ENCODE results near the gene RASGRP3.

RASGRP3 gene

DNA sequence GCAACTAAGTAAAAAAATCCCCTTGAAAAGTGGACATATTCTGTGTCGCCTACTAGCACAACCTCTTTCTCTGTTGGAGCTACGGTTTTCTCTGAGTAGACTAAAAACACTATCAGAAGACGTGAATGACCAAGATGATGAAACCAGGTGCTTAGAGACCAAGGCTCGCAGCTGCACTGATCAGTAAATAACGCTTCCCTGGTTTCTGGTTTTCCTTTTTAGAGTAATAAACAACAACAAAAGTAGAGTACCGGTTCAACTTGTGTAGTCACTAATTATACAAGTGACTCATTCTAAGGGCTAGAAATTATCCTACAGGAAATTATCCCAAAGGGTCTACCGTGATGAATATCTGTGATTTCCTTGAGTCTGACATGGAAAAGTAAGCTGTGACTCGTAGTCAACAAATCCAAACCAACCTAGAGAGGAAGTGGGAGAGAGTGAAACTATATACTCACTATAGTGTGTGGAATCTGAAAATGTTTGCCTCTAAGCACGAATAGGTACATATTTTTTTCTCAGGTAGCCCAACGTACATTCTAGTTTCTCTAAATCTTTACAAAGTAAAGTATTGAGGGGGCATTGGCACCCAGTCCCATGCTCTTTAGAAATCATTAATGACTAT is 17.8 kb downstream of the RASGRP3 start:
- FAIRE-seq, result no peak

DNA sequence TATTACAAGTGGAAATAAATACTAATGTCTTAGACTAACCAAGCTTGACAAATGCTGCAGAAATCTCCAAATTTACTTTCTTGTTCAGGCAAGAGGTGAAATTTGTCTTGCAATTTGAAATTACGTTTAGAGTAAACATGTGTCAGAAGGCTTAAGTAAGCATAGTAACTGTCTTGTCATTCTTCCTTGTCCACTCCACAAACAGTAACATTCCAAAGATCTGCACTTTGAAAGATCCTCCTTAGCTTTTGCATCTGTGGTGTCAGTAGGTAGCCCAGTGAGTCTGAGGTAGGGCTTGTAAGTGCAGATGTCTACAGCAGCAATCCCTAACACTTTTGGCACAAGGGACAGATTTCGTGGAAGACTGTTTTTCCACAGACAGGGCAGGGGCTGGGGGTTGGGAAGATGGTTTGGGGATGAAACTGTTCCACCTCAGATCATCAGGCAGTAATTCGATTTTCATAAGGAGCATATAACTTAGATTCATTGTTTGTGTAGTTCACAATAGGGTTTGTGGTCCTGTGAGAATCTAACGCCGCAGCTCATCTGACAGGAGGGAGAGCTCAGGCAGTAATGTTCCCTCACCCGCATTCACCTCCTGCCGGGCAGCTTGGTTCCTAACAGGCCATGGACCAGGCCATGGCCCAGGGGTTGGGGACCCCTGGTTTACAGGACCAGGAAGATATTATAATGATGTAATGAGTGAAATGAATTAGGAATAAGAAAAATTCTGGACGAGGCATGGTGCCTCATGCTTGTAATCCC is 18.6 kb downstream of the RASGRP3 start:
- FAIRE-seq, result no peak

DNA sequence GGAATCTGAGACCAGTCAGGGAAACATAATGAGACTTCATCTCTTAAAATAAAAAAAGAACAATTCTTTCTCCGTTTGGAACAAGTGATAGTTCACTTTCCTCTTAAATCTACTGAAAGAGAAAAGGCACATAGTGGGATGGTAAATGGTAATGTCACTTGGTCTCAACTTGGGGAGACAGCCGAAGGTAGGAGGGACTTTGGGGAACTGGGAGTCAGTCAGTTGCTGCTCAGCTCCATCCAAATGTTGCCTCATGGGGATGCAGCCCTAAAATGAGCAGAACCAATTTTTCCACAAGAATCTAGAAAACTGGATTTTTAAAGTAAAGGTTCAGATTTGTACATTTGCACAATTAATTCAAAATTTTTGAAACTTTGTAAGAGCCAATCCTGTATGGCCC is 19.2 kb downstream of the RASGRP3 start:
- no peak for FAIRE-seq

DNA sequence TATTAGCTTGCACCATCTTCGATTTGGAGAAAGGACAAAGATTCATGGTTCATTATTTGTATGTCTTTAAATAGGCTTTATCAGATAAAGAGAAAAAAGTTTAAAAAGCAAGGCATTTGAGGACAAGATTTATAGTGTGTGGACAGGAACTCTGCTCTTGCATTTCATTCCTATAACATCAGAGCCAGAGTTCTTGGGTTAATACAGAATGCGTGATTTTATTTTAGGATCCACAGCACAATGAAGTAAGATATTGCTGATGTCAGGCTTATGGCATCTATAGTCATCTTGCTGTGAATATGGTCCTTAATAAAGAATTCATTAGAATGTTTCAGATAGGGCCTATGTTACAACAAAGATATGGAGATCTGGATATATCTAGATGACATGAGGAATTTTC is 19.7 kb downstream of the RASGRP3 start:
- FAIRE-seq, result no peak

DNA sequence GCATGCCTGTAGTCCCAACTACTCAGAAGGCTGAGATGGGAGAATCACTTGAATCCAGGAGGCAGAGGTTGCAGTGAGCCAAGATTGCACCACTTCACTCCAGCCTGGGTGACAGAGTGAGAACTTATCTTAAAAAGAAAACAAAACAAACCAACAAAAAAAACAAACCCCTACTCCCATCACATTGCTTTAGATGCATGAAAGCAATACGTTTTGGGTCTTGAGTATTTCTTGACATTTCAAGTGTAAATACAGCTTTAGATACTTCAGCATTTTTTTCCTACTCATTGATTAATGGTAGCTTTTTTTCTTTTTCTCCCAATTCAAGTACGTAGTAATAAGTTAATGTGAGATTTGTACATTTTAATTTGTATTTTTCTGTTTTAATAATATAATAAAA is 20.3 kb downstream of the RASGRP3 start:
- FAIRE-seq, result no peak

DNA sequence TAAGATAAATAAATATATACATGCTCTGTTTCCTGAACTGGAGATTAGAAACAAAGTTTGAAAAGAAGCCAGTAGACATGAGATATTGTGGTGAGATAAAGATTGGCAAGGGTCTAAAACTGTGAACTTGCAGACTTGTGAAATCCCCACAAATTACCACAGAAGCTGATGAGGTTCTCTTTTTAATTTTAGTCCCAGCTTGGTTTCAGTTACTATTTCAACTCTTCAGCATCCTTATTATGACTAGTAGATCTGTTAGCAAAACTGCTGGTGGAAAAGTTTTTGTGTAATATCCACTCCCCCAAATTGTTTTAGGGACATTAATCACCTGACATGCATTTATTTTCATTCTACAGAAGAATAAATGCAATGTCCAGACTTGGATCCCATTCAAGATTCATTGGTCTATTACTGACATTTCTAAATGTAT is 20.8 kb downstream of the RASGRP3 start:
- FAIRE-seq, result no peak

DNA sequence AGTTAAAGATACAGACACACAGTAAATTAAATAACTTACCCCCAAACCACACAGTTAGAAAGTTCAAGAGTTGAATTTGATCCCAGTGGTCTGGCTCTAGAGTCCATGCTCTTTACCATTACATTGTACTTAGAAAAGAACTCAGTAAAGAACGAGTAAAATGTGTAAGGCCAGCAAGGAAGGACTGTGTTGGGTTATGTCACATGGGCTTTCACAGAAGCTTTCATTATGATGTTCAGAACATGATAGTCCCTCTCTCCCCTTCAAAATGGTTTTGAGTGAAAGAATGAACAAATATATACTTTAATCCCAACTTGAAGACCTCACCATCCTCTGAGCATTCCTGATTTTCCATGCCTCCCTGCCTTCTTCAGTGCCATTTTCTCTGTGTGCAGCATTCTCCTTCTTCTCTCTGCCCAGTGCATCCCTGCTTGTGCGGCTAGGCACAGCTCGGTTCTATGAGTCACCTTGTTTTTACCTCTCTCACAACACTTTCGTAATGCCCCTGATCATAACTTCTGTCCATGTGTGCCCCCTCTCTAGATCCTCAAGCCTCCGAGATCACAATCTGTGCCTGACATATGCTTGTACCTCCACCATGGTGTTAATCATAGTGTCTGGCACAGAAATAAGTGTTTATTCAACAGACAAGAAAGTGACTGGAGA is 22.0 kb downstream of the RASGRP3 start:
- no peak for FAIRE-seq

DNA sequence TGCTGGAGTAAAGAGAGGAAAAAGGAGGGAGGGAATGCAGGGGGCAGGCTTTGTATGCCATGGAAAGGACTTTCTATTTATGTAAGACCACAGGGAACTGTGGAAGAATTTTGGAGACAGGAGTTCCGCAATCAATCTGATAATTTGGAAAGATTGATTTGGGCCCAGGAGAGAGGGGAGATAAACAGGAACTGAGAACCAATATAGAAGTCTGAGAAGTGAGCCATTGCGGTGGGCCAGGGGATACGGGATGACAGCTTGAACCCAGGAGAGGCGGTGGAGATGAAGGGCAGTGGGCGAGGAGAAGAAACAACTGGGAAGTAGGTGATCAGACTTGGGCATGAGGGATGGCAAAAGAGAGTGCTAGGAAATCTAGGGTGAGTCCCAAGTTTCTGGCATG is 23.7 kb downstream of the RASGRP3 start:
- FAIRE-seq, result no peak

DNA sequence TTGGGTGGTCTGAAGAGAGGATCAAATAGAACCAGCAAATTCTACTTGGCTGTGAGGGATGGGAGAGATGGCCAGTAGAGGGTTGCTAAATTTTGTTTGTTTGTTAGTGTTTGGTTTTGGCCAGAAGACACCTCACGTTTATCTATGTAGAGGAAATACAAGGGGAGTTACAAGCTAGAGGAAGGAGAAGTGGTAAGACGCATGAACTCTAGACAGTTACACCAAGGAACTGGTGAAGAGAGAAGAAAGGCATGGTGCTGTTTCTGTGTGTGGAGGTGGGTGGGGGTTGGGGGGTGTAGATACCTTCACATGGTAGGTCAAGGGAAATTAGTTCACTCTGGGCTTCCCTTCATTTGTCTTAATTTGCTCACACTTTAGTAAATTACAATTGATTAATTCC is 25.6 kb downstream of the RASGRP3 start:
- FAIRE-seq, result no peak

DNA sequence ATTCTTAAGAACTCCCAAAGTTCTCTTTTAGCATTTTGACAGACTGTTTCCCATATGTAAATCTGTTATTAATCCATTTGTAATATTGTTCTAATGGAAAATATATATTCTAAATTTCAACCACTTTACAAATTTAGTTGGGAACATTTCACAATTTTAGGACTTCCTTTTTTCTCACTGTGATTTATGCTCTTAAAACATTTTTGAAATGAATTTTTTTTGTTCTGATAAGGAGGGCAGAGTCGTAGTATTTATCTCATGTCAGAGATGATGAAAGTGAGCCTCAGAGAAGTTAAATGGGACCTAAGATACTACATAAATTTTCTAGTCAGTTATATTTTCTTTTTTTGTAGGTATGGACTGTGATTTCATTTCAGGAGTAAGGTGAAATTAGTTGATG is 26.6 kb downstream of the RASGRP3 start:
- no peak for FAIRE-seq

DNA sequence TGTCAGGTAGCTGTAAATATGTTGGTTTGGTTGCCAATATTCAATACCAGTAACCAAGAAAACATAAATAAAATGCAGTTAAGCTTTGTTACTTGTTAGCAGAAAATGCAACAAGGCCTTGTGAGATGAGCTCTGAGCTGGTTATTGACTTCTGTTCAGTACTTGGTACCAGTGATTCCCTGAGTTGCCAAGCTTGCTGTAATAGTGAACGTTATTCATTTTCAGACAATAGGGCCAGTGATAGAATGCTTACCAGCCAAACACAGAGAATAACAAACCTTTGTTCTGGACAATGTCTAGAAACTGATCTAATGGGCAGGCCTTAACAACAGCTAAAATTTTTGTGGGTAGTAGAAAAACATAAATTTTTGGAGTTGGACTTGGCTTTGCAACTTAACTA is 29.5 kb downstream of the RASGRP3 start:
- FAIRE-seq, result no peak

DNA sequence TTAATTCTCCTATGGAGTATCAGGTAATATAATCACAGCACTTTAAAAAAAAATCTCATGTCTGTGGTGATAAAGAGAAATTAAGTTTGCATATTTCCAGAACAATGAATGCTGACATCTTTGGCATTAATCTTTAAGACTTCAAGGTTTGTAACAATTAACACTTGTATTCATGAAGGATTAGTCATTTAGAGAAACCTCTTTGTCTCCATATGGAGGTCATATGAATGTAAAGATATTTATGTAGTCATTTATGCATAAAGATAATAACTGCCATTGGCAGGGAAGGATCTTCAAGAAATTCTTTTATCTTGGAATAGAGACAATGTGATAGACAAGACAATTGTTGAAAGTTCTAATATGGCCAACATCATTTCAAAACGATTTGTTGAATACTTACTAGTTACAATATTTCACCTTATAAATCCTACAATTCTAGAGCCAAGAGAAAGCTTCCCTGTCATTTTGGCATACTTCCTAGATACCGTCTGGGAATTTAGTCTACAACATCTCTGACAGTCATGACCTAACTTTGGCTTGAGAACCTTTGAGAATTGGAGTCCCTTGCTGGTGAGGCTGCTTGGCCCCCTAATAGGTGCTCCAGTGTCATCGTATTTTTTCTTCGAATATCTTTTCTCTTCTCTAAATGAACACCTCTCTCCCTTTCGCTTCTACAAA is 33.6 kb downstream of the RASGRP3 start:
- FAIRE-seq, result no peak

DNA sequence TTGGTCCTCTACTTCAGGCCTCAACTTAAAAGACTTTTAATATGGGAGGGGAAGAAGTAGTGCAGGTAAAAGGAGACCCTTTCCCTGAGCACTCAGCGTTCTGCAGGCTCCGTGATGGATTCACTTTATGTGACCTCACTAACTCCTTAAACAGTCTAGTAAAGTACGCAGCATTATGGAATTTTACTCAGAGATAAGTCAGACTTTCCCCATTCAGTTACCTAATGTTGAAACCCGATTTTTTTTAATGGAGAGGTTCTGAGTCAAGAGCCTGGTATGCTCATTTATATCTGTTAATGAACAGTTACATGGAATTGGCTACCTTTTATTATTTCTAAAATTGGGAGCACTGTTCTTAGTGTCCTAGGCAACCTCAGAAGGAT is 34.1 kb downstream of the RASGRP3 start:
- FAIRE-seq, result no peak

DNA sequence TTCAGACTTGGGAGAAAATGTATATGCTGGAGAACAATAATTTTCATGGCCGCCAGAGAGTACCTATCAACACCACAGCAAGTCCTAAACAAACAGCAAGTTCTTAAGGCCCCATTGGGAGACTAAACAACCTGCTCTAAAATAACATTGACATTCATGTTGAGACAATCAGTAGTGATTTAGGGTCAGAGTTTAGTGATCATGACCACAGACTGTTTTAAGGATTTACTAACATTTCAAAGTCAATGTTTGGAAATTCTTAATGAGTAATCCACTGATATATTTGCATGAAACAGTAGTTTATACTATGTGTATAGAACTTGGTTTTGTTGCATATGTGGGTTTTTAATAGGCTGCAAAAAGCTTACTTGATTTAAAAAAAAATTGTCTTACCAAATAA is 34.7 kb downstream of the RASGRP3 start:
- no peak for FAIRE-seq

DNA sequence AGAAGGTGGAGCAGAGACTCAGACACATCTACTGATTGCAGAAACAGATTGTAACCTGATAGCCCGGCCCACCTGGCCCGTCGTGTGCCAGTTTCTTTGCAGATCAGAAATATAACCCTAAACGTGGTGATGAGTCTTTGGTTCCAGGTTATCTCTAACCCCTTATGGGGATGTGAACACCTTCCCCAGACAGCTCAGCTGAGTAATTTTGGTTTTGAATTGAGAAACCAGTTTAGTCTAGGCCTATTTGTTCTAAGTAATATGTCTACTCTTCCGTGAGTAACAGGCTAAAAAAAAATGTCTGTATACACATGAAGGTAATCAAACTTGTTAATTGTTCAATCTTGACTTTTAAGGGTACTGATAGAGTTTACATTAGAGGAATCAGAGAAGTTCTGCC is 35.7 kb downstream of the RASGRP3 start:
- FAIRE-seq, result no peak

DNA sequence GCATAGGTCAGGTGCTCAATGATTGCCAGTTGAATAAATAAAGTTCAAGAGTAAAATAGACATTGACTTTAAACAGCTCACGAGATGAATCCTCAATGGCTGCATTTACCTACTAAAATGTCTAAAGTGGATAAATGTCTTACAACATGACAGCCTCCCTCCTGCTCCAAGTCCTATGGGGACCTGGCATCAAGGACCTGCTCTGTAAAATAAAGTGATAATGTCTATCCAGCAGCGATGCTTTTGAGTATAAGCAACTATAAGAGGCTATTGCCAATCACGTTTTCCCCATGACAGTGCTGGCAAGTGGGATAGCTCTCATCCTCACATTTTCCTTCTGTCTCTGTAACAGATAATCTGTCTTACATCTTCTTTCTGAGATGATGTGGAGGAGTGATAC is 37.0 kb downstream of the RASGRP3 start:
- FAIRE-seq, result no peak

DNA sequence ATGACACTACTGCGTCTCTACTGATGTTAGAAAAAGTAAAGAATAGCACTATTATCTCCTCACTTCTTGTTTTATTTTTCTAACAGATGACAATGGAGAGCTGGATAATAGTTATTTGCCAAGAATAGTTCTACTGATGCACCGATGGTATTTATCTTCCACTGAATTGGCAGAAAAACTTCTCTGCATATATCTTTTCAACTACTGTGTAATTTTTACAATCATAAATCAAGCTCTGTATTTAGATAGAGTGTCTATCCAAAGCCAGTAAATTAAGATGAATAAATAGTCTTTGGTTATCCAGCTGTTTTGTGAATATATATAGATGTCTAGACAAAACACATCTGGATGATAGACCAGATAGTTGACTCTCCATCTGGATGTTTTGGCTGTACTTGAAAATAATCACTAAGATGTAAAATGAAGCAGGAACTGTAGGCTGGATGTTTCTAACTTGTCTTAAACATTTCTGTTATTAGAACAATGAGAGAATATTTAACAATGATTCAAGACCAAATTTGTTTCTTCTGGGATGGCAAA is 40.1 kb downstream of the RASGRP3 start:
- FAIRE-seq, result no peak

DNA sequence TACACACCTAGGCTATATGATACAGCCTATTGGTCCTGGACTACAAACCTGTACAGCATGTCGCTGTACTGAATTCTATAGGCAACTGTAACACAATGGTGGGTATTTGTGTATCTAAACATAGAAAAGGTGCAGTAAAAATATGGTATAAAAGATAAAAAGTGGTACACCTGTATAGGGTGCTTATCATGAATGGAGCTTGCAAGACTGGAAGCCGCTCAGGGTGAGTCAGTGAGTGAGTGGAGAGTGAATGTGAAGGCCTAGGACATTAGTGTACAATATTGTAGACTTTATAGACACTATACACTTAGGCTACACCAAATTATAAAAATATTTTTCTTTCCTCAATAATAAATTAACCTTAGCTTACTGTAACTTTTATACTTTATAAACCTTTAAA is 41.8 kb downstream of the RASGRP3 start:
- no peak for FAIRE-seq

DNA sequence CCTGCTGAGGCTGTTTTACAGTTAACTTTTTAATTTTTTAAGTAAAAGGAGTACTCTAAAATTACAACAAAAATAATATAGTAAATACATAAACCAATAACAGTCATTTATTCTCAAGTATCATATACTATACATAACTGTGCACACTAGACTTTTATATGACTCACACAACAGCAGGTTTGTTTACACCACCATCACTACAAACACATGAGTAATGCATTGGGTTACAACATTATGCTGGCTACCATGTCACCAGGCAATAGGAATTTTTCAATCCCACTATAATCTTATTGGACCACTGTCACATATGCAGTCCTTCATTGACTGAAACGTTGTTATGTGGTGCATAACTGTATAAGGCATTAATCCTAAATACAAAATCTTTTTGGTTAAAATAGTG is 42.5 kb downstream of the RASGRP3 start:
- no peak for FAIRE-seq

DNA sequence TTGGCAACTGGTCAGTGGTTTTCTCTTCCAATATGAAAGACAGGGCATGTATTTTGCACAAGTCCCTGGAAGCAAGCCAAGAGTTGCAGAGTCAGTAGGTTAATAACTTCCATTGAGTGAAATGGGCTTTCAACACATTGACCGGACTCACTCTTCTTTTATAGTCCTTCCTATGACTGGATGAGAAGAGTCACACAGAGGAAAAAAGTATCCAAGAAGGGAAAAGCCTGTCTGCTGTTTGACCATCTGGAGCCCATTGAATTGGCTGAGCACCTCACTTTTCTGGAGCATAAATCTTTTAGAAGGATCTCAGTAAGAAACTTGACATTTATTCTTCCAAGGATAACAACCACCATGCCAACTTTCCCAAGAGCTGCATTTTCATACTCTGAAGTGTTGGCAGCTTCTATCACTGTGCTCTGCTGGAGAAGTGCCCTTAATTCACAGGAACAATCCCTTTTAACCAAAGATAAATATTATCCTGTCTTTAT is 45.4 kb downstream of the RASGRP3 start:
- no peak for FAIRE-seq

DNA sequence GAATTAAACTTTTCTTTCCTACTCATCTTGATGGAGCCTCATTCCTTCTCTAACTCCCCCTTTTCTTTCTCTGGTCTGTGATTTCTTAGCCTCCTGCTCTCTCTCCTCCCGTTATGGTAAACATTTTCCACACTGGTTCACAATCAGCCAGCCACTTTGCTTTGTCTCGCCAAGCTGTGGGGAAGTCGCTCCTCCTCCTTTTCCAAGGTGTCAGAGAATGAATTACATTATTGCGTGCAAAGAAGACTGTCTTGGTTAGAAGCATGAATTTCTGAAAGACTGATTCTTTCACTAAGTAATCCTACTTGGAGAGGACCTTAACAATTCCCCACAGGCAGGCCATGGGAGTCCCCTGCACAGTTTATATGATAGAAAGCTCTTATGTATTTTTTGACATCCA is 46.1 kb downstream of the RASGRP3 start:
- FAIRE-seq, result no peak

DNA sequence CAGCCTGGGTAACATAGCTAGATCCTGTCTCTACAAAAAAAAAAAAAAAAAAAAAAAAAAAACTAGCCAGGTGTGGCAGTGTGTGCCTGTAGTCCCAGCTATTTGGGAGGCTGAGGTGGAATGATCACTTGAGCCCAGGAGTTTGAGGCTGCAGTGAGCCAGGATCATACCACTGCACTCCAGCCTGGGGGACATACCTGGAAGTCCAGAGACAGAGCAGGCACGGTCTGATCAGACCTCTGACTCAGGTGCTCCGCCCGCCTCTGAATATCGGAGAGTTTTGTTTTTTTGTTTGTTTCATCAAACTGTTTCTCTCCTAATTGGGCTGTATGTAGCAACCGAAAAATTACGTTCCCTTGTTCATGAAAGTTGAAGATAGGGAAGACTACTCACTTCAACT is 49.2 kb downstream of the RASGRP3 start:
- no peak for FAIRE-seq

DNA sequence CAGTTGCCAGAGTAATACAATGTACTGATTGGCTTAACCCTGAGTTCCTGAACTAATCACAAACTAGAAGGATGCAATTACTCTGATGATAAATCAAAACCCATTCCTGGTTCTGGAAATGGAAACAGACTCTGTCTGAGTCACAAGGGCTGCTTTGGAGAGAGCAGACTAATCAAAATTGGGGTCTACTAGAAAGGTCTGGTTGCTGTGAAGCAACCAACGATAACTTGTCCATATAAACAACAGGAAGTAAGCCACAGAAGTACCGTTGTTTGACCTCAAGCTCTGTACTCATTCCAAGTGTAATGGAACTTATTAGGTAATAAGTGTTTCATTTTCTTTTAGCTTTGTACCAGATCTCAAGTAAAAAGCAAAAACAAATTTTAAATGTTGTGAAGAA is 49.7 kb downstream of the RASGRP3 start:
- no peak for FAIRE-seq

Data from A204.1 (cell line).